GM12864 (cell line): ENCODE data around the gene LIPC.
A peak's percentile ranks its signal among the peaks of the same experiment; 100 is the strongest.

Experiments
- DNase-seq: peaks from one replicate; pipeline ENCODE4 v3.0.0-alpha.2; 2011; ENCODE audit warnings: low read depth
- H3K4me3 ChIP-seq: 2 replicates; pipeline ENCODE4 v1.5.1; 2011; ENCODE audit warnings: mild to moderate bottlenecking, low read depth, low read length, control low read depth
- CTCF ChIP-seq: IDR thresholded peaks from 2 replicates; pipeline ENCODE4 v1.5.1; 2011; ENCODE audit warnings: low read depth, mild to moderate bottlenecking, moderate library complexity, low read length, control low read depth, inconsistent platforms; ENCODE audit errors: missing control alignments

LIPC gene

GRCh38 chr15:58457466-58457965 is 25.7 kb downstream of the LIPC start:
- no peak for TF ChIP-seq CTCF
- no peak overlapping the region for H3K4me3 ChIP-seq
- peak; percentile 72 for DNase-seq

DNA sequence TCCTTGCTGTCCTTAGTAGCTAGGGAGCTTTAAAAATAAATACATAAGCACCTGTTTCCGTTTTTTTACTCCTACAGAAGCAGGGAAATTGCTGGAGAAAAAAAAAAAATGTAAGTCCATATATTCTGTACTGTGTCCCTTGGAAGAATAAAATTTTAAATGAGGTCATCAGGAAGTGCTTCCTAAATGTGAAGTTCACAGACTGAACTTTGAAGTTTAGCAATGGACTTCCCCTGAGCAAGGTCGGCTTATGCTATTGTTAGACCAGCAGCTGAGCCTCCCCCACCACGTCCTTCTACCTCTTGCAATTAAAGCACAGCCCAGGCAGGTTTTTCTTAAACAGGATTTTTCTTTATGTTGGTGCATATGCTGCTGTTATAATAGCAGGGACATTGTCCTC is 26.3 kb downstream of the LIPC start:
- DNase-seq: no peak
- H3K4me3 ChIP-seq: no peak overlapping the region
- TF ChIP-seq CTCF: no peak

- no peak overlapping the region for H3K4me3 ChIP-seq
- TF ChIP-seq CTCF: no peak
- DNase-seq: no peak
Observed at GRCh38 chr15:58459045-58459444, 27.3 kb downstream of the LIPC start.

DNA sequence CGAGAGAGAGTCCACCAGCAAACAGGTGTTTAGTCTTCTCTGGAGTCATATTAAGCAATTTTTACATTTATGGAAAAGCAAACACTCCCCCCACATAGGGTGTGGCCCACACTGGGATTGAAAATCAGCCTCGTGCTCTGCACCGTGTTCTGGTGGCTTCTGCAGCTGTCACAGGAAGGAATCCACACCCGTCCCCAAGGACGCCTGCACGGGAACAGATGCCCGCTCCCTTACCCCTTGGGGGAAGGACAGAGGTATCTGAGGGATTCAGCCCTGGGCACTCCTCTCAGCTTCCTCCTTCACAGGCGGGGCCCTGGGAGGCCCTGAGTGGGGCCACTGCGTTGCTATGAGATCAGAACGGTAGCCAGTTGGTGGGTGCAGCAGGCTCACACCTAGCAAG is 27.8 kb downstream of the LIPC start:
- no peak for DNase-seq

DNA sequence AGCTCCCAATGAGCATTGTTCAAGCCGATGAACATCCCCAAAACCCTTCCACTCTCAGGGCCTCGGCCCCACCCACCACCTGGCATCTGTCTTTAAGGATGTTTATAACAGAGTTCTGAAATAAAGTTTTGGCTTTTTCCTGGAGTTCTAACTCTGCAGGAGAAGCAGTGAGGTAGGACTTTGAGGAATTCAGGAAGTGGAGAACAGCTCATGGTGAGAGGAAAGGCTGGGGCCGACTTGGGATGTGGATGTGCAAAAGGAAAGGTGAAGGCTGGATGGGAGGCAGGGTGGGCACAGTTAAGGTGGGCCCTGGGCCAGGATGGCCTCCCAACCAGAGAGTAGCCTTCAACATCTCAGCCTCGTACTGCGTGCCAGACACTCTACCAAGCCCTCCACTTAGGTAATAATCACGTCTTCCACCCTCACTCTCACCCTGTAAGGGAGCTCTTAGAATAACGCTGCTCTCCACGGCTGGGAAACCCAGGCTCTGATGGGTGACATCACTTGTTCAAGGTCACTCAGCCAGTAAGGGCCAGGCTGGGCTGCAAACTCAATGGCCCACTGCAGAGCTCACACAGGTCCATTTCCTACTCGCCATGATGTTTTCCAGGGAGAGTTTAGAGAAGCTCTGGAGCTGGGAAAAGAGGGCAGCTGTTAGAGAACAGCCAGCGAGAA is 28.5 kb downstream of the LIPC start:
- no peak for TF ChIP-seq CTCF
- no peak for DNase-seq
- no peak overlapping the region for H3K4me3 ChIP-seq

More for the DNA sequence above, 27.8 kb downstream of the LIPC start:
- H3K4me3 ChIP-seq: no peak overlapping the region
- TF ChIP-seq CTCF: no peak

DNA sequence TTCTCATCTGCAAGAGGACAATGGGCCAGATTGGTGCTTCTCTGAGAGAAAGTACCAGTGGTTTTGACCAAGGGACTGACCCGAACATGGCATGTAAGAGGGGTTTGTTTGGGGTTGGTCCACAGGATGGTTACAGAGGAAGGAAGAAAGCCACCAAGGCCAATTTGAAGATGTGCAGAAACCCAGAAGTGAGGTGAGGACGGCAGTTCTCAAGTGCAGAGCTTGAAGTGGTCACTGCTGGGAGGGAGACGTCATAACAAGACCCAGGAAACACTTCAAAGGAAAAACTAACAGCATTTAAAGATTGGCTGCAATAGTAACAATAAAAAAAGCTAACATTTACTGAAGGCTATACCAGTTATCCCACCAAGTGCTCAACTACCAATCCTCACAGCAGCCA is 29.1 kb downstream of the LIPC start:
- no peak overlapping the region for H3K4me3 ChIP-seq
- DNase-seq: no peak
- no peak for TF ChIP-seq CTCF

DNA sequence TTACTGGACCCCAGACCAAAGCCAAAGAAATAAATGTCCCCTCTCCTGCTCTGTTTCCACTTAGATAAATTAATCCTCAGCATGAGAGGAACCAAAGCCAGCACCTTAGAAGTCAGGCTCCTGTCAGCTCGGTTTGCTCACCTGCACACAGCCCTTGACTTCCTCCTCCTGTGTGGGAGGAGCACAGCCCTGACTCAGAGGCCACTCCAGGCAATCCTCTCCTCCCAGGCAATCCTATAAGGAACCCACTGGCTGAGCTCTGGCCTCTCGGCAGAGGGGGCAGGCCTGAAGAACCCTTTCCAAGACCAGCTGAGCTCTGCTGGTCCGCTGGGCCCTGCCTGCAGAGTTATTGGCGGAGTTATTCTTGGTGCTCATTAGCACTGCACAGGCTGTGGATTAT is 30.8 kb downstream of the LIPC start:
- DNase-seq: no peak
- no peak for TF ChIP-seq CTCF
- no peak overlapping the region for H3K4me3 ChIP-seq
